ENCODE measurements around the gene GRID1.

GRID1 gene

DNA sequence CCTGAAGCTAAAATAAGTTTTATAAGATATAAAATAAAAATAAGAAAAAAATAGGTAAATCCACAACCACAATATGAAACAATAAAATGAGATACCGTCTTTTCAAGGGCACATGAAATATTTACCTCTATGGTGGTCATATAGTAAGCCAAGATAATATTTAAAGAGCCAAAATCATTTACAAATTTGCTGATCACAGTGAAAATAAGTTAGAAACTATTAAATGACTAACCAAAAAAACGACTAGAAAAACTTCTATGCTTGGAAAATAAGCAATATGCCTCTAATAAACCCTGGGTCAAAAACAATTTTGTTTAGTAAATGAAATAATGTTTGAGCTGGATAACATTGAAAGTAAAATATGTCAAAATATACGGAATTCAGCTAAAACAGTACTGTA is 535.2 kb downstream of the GRID1 start:
- DNase-seq, result no peak

DNA sequence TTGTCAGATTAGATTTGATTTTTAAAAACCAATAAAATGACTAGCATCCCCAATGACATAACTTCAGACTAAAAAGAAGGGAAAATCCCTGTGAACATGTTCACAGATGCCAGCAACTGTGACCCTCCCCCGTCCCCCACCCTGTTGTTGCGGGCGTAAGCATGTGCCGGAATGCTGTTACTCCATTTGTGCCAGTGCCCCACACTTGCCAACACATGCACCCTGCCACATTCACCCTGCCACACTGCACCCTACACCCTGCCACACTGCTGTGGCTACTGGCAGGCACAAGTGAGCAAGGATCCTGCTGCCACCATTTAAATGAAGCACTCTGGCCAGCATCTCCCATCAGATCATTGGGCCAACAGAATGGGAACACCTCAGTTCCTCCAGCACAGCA is 540.2 kb downstream of the GRID1 start:
- no peak for DNase-seq

DNA sequence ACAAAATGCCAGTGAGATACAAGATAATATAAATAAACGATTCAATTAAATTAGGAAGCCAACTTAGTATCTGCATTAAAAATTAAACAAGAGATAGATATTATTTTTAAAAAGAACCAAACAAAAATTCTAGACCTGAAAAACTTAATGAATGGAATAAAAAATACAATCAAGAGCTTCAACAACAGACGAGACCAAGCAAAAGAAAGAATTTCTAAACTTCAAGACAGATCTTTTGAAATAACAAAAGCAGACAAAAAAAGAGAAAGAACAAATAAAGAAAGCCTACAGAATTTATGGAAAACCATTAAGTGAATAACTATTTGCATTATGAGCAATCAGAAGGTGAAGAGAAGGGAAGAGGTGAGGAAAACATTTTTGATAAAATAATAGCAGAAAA is 555.2 kb downstream of the GRID1 start:
- DNase-seq, result no peak

DNA sequence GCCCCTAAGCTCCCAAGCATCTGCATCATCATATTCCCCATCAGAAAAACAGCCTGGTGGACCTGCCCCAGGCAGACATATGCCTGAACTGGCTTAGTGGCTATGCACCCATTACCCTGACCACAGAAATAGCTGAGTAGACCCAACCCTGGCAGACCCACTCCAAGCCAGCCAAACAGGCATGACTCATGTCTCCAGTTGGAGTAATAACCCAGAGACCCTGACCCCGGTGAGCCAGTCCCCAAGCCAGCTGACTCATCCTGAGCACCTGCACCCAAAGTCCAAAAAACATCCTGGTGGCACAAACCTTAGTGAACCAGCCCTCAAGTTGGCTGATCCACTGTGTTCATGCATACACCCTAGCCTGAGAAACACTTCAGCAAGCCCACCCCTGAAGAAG is 555.9 kb downstream of the GRID1 start:
- DNase-seq, result no peak

DNA sequence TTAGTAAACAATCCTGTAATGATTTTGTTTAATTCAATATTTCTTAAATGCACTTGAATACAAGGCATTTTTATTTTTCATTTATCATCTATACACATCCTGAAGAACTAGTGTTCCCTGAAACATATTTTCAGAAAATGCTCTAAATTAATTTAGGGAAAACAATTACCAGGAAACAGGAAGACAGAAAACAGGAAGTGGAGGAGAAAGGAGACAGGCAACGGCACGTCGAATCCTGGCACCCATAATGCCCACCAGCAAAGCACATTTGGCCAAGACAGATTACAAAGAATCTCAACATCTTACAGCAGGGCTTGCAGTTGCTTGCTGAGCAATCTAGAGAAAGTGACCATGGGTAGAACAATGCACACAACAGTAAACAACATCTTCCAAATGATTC is 571.1 kb downstream of the GRID1 start:
- no peak for DNase-seq

DNA sequence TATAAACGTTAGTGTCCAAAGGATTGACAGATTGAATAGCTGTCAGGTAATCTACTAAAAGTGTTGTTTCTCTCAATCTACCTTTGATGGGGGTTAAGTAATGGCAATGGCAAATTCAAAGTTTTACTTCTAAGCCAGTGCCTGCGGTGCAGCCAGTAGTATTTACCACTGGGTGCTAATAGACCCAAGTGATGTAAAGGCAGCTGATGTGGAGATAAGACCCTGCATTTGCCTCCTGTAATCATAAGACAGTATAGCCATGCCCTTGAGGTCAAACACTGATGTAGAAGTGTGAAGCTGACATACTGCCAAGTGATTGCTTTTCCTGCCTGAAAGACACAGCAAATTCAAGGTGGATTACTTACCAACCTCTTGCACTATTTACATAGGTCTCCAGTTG is 572.0 kb downstream of the GRID1 start:
- DNase-seq, result no peak

DNA sequence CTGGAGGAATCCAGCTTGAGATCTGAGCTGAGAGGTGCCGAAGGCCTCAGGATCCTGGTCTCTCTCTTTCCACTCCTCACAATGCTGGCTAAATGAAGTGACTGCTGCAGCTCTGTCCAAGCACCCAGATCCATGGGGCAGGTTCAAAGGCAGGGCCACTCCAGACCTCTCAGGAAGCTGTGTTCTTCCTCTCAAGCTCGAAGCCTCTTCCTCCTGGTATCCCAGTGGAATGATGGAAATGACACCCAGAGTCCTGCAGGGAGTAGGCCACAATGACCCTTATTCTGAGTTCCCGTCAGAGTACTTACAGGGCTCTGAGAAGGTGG is 574.1 kb downstream of the GRID1 start:
- DNase-seq, result no peak

DNA sequence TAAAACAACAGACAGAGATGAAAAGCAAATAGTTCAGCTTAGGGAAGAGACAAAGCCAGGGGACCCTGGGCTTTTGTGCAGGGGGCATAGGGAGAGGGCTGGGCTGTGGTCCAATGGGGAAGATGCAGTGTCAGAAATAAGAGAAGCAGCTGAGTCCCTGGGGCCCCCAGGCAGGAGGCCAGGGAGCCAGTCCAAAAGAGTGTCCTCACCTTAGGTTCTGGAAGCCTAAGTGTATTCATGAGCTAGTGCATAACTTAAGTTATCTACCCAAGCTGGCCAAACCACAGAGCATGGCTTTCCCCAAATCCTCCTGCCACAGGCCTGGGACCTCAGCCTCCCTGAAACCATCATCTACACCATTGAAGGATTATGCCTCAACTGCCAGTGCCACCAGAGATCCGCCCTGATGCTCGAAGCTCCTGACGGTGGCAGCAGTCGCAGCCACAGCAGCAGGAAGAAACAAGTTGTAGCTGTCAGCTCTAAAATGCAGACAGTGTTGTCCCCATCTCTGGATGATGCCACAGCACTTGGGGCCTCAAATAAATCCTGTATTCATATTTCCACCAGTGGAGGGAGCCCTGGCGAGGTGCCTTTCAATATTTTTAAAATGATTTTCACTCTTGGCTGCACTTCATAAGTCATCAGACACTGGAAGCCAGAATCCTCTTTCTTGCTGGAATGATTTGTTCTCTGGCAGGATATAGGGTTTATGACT is 574.6 kb downstream of the GRID1 start:
- no peak for DNase-seq

DNA sequence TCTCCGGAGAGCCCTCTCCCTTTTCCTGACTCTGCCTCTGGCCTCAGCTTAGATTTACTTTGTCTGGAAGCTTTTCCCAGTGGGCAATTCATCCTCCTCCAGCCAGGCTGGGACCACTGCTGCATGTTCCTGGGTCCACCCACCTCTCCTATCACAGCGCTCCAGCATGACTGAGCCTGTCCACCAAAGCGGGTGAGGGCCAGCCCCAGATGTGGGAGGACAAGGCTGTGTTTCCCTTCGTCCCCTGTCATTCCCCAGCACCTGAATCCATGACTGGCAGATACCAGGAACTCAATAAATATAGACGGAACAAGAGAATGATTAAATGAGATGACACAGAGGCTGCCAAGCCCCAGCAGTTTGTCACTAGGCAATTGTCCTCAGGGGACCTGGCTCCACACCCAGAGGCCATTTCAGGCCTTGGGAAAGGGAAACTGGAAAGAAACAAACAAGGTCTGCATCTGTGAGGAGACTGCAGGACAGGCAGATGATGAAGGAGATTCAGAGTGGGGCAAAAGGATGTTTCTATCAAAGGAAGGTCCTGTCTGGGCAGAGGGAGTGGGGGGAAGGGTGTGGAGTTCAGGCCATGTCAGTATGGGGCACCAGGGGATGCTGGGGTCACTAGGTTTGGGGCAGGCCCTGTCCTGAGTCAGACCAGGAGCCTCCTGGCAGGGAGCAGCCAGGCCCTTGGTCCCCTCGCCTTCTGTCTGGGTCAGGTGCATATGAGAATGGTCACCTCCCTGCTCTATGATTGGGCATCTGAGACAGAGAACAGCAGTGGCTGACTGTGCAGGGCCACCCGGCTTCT is 576.4 kb downstream of the GRID1 start:
- no peak for DNase-seq

DNA sequence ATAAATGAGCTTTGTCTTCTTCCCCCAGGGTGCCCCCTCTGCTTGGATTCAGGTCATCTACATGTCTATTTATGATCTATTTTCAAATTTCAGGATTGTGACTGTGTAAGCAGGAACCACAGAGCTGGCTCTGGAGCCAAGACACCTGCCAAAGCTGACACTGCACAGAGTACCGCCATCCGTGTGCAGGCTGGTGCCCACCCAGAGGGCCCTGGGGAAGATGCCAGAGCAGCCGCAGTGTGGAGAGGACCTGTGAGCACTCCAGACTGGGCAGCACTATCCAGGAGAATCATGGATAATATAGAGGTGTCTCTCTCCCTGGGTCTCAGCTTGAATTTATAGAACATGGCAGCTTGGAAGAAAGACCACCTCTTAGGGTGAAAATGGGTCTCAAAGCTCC is 577.5 kb downstream of the GRID1 start:
- no peak for DNase-seq

DNA sequence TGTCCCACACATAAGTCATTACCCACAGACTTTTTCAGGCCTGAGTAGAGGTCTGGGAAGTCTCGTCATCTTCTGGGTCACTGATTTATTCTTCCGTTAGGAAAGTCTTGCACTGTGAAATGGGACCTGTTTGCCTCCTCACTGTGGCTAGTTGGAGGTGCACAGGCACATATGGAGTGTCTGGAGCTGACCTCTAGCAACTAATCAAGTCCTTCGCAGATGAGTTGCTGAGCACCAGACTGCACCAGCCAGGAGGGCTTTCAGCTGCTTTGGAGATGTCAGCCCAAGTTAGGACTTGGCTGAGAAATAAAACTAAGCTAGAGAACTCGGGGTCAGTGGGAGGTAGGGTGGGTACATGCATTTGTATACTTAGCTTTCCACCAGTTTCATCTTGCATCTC is 578.0 kb downstream of the GRID1 start:
- DNase-seq, result no peak

DNA sequence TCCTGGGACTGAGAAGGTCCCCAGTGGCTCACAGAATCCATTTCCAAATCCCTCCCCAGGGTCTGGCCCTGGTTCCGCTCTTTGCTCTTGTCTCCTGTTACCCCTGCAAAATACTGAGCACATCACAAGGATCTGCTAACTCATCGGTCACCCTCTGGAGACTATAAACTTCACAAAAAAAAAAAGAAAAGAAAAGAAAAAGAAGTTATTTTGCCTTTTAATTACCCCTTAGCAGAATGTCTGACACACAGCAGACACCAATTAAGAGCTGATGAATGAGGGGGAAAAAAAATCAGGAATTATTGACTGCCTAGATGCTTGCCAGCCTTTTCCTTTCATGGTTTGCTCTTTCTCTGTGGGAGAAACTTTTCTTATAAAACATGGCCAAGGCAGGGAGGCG is 578.7 kb downstream of the GRID1 start:
- no peak for DNase-seq

DNA sequence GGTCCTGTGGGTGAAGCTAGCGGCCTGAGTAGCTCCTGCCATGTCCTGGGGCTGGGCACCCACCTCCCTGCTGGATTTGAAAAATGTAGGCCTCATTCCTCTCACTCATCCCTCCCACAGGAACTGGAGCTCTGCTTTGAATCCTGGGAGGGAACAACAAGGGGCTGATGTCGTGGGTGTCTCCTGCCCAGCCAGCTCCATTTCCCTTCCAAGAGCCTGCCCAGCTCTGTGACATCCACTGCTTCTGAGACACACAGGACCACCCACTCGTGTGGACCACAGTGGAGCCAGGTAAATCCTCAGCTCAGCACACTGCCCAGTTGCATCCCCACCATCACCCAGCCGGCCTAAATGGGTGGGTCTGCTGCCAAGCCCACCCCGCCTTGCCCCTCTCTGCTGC is 579.2 kb downstream of the GRID1 start:
- no peak for DNase-seq

DNA sequence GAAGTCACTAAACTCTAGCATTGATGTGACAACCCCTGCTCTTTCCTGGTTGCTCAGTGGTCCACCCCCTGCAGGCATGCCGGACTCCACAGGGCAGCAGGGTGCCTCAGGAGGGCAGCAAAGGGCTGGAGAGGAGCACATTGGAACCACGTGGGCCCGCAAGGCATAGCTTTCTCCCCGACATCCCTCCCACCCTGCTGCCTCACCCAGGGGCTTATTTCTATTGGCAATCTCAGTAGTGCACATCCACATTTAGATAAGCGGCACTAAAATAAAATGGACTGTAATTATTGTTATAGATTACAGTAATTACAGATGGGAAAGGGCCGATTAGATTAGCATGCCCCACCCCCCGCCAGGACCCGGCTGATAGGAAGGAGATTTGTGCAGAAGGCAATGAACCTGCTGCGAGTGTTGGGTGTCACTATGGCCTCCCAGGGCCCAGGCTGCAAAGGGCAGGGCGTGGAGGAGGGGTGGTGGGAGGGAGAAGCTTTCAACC is 580.1 kb downstream of the GRID1 start:
- DNase-seq, result no peak

DNA sequence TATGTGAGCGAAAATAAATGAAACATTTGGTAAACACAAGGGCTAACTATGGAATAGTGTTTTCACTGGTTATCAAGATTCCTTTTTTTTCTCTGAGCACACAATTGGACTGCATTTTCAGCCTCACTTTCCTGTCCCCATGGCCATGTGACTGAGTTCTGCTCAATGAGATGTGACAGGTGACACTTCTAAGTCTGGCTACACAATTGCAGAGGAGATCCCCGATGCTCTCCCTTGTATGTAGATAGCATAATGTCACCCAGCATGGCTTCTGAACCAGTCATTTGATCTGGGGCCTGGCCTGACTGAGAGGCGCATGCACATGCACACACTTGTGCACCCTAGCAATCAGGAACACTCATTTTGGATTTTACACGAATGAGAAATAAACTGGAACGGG is 581.8 kb downstream of the GRID1 start:
- no peak for DNase-seq

DNA sequence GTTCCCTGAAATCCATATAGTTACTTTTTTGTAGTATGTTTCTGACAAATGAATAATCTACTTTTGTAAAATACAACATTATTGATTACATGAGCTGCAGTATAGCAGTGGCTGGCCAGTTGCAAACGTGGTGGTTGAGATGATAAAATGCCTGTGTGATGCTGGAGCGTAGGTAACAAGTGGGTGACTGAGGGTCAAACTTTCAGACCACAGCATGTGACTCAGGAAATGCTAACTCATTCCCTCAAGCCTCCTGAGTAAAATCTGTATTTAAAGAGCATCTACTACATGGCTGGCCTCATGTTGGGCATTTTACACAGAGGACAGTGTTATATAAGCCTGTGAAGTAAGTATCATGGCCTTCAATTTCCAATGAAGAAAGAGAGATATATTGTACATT is 585.2 kb downstream of the GRID1 start:
- no peak for DNase-seq

DNA sequence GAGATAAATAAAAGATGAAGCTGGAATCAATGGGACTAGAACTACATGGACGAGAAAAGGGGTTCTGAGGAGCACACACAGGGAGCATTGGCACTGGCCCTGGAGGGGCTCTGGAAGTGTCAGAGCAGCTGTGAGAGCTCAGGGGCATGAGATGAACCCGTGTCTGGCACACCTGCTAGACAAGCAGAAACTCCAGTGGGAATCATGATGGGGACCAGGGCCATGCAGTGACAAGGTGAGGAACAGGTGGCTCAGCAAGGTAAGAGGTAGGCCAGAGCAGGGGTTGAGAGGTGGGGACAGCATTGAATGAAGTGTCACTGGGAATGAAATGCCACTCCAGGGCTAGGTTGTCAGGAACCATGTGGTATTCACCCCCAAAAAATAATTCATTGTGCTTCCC is 588.5 kb downstream of the GRID1 start:
- no peak for DNase-seq

DNA sequence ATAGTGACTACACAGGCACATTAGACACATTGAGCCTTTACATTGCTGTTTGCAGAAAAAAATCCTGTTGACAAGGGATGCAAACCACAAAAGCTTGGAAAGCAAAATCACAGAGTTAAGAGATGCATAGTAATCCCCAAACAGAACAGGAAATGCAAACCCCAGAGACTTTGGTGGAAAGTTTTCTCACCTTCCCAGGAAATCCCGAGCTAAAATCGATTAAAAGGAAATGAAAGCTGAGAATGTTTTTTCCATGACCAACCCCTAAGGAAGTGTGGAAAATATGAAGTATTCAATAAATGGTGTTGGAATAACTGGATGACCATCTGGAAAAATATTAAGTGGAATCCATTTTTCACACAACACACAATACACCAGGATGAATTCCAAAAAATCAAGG is 598.7 kb downstream of the GRID1 start:
- no peak for DNase-seq

DNA sequence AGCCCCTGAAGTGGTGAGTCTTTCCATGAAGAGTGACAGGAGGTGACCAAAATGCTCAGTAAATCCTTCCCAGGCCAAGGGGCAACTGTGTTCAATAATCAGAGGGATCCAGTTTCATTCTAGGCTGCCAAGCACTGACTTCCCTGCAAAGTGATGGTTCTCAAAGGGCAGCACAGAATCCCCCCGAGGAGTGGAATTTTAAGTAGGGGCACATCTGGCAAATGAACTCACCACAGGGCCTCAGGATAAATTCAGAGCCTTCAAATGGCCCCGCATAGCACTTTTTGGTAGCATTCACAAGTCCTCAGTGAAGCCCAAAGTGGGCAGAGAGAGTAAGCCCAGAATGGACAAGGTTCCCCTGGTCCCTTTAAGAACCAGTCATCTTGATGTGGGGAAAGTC is 602.5 kb downstream of the GRID1 start:
- DNase-seq, result no peak

DNA sequence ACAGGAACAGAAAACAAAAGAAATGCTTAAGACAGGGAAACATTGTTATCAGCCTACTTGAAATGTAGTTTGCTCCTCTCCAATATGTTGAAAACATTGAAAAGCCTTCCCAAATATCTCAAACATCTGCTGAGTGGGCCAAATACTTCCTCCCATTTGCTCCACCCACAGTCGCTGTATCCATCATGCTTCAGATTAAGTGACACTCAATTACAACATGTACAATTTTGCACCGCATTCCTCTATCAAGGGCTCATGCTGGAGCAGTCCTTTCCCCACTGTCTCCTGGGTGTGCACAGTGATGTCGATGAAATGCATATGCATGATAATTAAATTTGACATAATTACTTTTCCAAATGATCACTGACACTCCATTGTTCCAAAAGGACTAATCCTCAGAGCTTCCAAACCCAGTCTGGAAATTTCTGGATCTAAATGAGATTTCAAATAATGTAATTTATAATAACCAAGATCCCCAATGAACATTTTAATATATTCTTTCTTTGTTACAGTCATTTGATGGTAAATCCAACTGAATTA is 604.6 kb downstream of the GRID1 start:
- DNase-seq, result no peak

DNA sequence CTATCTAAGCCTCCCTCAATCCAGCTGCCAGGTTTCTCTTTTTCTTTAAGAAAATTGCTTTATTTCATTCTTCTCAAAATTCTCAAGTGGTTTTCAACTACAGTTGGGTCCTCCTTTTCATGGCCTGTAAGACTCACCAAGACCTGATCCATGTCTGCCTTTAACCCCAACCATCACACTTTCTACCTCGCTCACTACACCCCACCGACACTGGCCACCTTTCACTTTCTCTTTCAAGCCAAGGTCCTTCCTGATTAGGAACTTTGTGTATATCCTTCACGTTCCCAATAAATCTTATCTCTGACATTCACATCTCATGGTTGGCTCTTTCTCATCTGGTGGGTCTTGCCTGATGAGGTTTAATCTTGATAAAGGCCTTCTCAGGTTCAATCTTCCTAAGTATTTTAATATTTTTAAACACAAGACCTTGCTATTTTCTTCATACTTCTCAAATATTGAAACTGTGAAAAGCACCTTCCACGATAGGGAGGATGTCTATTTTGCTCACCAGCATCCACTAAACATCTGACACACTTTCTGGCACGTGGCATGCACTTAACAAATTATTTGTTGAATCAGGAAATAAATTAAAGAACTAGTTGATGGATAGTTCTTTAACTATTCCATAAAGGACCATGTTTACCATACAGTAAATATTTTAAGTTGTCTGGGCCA is 624.8 kb downstream of the GRID1 start:
- DNase-seq, result no peak

DNA sequence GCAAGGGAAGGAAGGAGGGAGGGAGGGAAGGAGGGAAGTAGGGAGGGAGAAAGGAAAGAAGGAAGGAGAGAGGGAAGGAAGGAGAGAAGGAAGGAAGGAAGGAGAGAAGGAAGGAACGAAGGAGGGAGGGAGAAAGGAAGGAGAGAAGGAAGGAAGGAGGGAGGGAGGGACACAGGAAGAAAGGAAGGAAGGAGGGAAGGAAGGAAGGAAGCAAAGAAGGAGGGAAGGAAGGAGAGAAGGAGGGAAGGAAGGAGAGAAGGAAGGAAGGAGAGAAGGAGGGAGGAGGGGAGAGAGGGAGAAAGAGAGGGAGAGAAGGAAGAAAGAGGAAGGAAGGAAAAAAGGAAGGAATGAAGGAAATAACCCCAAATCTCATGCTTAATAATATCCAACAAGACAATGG is 630.6 kb downstream of the GRID1 start:
- no peak for DNase-seq

DNA sequence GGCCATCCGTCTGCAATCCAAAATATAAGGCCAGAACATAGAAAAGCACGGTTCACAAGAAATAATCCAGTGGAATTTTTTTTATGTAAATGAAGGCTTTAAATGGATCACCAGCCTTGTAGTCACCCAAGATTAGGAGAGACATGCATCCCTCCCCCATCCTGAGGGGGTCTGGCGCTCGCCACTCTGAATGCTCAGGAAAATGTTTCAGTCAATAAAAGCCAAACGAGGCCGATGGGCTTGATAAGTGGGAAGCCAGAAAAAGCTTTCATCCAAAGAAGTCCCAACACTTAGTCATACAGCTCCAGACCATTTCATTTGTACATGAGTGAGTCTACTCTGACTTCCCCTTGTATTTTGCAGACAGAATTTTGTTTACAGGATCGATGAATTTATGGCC is 631.8 kb downstream of the GRID1 start:
- DNase-seq, result no peak

DNA sequence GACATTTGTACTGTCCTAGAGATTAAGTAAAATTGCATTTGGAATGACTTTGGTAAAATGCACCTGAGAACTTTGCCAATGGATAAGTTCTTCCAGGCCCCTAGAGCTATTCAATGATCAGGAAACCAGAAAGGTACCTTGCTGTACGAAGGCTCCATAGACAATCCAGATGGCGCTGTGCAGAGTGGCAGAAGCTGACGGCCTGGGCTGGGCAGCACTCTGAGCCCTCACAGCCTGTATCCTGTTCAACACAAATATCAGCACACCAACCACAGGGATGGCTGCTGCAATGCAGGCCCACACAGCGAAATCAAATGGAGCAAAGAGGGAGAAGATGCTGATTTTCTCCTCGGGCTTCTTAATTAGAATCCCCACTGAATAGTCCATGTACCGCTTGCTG is 642.4 kb downstream of the GRID1 start:
- no peak for DNase-seq
